CD8-positive, alpha-beta memory T cell (primary cell): Measurements from ENCODE around the gene MEIS1. TPM values are rescaled to one million over a fixed set of nuclear protein-coding genes. Genes with fewer than 3 reads are reported as not detected.

ENCODE experiments used
- CTCF ChIA-PET: fragments of 350-600 bp; sonication (Branson Sonifier 250); formaldehyde crosslinking; loops from one replicate; lab custom pipeline; 2021; ENCODE audit warnings: antibody characterized with exemption; lab: Charles Lee
- POLR2A ChIA-PET: fragments of 350-600 bp; sonication (Branson Sonifier 250); formaldehyde crosslinking; loops from one replicate; lab custom pipeline; 2021; ENCODE audit warnings: antibody characterized with exemption; lab: Charles Lee
- DNase-seq, 5 donors: peaks; one replicate each; pipeline versions ENCODE4 v3.0.0 to v3.0.0-alpha.2; 2020 to 2022; ENCODE audit warnings: mixed read lengths in 1 of 5
- H3K27ac ChIP-seq: one replicate; pipeline ENCODE4 v1.7.0; 2013; ENCODE audit warnings: low read depth, mild to moderate bottlenecking, low read length, moderate library complexity
- H3K27me3 ChIP-seq: 2 replicates; pipeline ENCODE4 v1.7.0; 2013; ENCODE audit warnings: low read length, mild to moderate bottlenecking; ENCODE audit not compliant: insufficient read depth, poor library complexity, severe bottlenecking
- H3K36me3 ChIP-seq: 2 replicates; pipeline ENCODE4 v1.7.0; 2013; ENCODE audit warnings: mild to moderate bottlenecking, low read length, moderate library complexity; ENCODE audit not compliant: insufficient read depth
- H3K4me1 ChIP-seq: 2 replicates; pipeline ENCODE4 v1.7.0; 2013; ENCODE audit warnings: mild to moderate bottlenecking, low read length, moderate library complexity; ENCODE audit not compliant: insufficient read depth
- H3K4me3 ChIP-seq: 2 replicates; pipeline ENCODE4 v1.7.0; 2013; ENCODE audit warnings: mild to moderate bottlenecking, low read length
- H3K9me3 ChIP-seq: 2 replicates; pipeline ENCODE4 v1.7.0; 2013; ENCODE audit warnings: mild to moderate bottlenecking, low read length
- H3K27ac Mint-ChIP-seq, 8 donors: one replicate each; pipeline ENCODE4 v1.8.0; 2020 to 2021; ENCODE audit warnings: mixed read lengths in 8 of 8, mild to moderate bottlenecking in 6 of 8, inconsistent platforms in 3 of 8, moderate library complexity in 3 of 8
- H3K27me3 Mint-ChIP-seq, 2 donors: one replicate each; pipeline ENCODE4 v1.8.0; 2020 to 2021; ENCODE audit warnings: mixed read lengths in 2 of 2, mild to moderate bottlenecking in 1 of 2, moderate library complexity in 1 of 2
- H3K36me3 Mint-ChIP-seq, 3 donors: one replicate each; pipeline ENCODE4 v1.8.0; 2020 to 2021; ENCODE audit warnings: mixed read lengths in 3 of 3, inconsistent platforms in 1 of 3, mild to moderate bottlenecking in 1 of 3
- H3K4me1 Mint-ChIP-seq, 3 donors: one replicate each; pipeline ENCODE4 v1.8.0; 2020 to 2021; ENCODE audit warnings: mixed read lengths in 3 of 3, inconsistent platforms in 1 of 3, mild to moderate bottlenecking in 1 of 3
- H3K4me3 Mint-ChIP-seq, 7 donors: one replicate each; pipeline ENCODE4 v1.8.0; 2020 to 2021; ENCODE audit warnings: mixed read lengths in 7 of 7, mild to moderate bottlenecking in 6 of 7, moderate library complexity in 4 of 7, inconsistent platforms in 2 of 7
- H3K9me3 Mint-ChIP-seq, 5 donors: one replicate each; pipeline ENCODE4 v1.8.0; 2020 to 2022; ENCODE audit warnings: mixed read lengths in 5 of 5, mild to moderate bottlenecking in 3 of 5, moderate library complexity in 2 of 5, inconsistent platforms in 1 of 5
- polyA plus RNA-seq: library from polyadenylated mRNA; unstranded; fragments of 300-500 nt; fragmentation: Illumina TruSeq; gene quantifications from one replicate; pipeline ENCODE4 v1.2.3, GENCODE V29; 2021
- total RNA-seq, 2 experiments: library from RNA; stranded (reverse); gene quantifications; one replicate each; pipeline ENCODE4 v1.2.3, GENCODE V29; 2021

Gene MEIS1
- total and polyA plus RNA-seq, 3 experiments from 2014 or later: not detected

- no peak overlapping the region for H3K4me3 ChIP-seq
- H3K27ac Mint-ChIP-seq: no peak overlapping the region
- H3K27me3 Mint-ChIP-seq: no peaks in the 10 kb centered on the region
- H3K9me3 ChIP-seq: no peaks in the 10 kb centered on the region
- no peak for DNase-seq
- ChIA-PET POLR2A (no interaction called here), CTCF (no interaction called here)
- H3K36me3 Mint-ChIP-seq: no peaks in the 10 kb centered on the region
- no peaks in the 10 kb centered on the region for H3K36me3 ChIP-seq
- H3K27ac ChIP-seq: no peak overlapping the region
- no peaks in the 10 kb centered on the region for H3K4me1 Mint-ChIP-seq
- H3K27me3 ChIP-seq: no peaks in the 10 kb centered on the region
- no peak overlapping the region for H3K4me3 Mint-ChIP-seq
- peaks cover 0 to 8% (median 0%) of the 10 kb centered on the region in 5 donors for H3K9me3 Mint-ChIP-seq
- no peaks in the 10 kb centered on the region for H3K4me1 ChIP-seq
Observed at GRCh38 chr2:66531155-66531554, 96.2 kb downstream of the MEIS1 start.

- no peaks in the 10 kb centered on the region for H3K36me3 ChIP-seq
- no peak overlapping the region for H3K27ac ChIP-seq
- H3K27me3 ChIP-seq: no peaks in the 10 kb centered on the region
- Mint-ChIP-seq H3K9me3 (peaks cover 0 to 8% (median 0%) of the 10 kb centered on the region in 5 donors), H3K27ac (no peak overlapping the region), H3K4me1 (no peaks in the 10 kb centered on the region), H3K36me3 (no peaks in the 10 kb centered on the region), H3K27me3 (no peaks in the 10 kb centered on the region), H3K4me3 (no peak overlapping the region)
- no peaks in the 10 kb centered on the region for H3K4me1 ChIP-seq
- H3K9me3 ChIP-seq: no peaks in the 10 kb centered on the region
- no peak for DNase-seq
- H3K4me3 ChIP-seq: no peak overlapping the region
- CTCF ChIA-PET: no interaction called here
- POLR2A ChIA-PET: no interaction called here
Observed at GRCh38 chr2:66531567-66531966, 96.6 kb downstream of the MEIS1 start.

DNA sequence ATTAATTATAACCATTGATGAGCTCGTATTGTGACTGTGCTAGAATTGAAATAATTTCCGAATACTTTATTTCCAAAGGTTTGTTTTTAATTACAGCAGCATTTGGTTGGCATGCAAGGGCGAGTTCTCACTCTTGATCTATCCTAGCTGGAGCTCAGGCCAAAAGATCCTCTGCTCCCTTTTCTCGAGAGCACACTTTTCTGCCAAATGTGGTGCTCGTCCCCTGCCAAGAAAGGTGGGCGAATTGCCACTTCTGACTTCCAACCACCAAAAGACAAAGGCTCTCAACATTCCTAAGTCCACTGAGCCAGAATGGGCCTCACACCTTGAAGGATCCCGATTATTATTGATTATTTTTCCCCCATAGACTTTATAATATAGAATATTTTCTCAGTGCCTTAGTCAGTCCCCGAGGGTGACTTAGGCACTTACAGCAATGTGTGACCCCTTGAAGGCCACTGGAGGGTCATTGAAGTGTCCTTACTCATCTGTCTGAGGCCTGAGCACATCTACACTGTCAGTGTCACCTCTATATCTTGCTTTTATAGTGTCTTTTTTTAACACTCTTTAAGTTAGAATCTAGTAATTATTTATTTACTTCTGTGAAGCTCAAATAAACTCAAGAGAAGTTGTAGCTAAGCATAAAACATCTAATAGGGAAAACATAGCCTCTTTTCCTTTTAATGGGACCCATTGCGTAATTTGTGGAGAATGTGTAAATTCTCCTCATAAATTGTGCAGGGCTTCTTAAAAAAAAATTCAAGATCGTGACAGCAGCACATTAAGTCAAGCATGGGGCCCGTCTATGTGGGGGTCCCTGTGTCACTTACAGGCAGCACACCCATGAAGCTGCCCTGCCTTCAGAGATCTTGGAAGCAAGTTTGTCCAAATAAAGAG is 98.3 kb downstream of the MEIS1 start:
- Mint-ChIP-seq H3K4me3 (no peak overlapping the region), H3K27ac (no peak overlapping the region), H3K9me3 (peaks cover 0 to 8% (median 0%) of the 10 kb centered on the region in 5 donors), H3K36me3 (no peaks in the 10 kb centered on the region), H3K4me1 (no peaks in the 10 kb centered on the region), H3K27me3 (no peaks in the 10 kb centered on the region)
- Histone ChIP-seq H3K27ac (no peak overlapping the region), H3K27me3 (no peaks in the 10 kb centered on the region), H3K4me3 (no peak overlapping the region), H3K4me1 (no peaks in the 10 kb centered on the region), H3K36me3 (no peaks in the 10 kb centered on the region), H3K9me3 (no peaks in the 10 kb centered on the region)
- ChIA-PET CTCF (no interaction called here), POLR2A (no interaction called here)
- no peak for DNase-seq

DNA sequence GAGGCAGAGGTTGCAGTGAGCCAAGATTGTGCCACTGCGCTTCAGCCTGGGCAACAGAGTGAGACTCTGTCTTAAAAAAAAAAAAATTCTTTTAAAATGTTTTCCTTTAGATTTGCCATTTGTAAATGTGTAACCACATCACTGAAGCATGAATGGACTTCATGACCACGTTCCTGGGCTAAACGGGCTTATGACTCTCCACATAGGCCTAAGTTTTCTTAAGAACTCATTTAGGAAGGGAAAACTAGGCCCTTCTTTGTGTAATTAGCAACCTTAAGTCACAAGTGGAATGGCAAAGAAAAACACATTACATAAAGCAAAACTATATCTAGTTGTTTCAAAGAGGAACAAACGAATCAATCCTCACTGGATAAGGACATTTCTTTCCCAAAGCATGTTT is 99.5 kb downstream of the MEIS1 start:
- Mint-ChIP-seq H3K27me3 (no peaks in the 10 kb centered on the region), H3K27ac (no peak overlapping the region), H3K4me3 (no peak overlapping the region), H3K9me3 (peaks cover 0 to 8% (median 0%) of the 10 kb centered on the region in 5 donors), H3K4me1 (no peaks in the 10 kb centered on the region), H3K36me3 (no peaks in the 10 kb centered on the region)
- no peak overlapping the region for H3K27ac ChIP-seq
- no peaks in the 10 kb centered on the region for H3K4me1 ChIP-seq
- no peaks in the 10 kb centered on the region for H3K27me3 ChIP-seq
- ChIA-PET POLR2A (no interaction called here), CTCF (no interaction called here)
- H3K4me3 ChIP-seq: no peak overlapping the region
- no peaks in the 10 kb centered on the region for H3K9me3 ChIP-seq
- DNase-seq: no peak
- H3K36me3 ChIP-seq: no peaks in the 10 kb centered on the region

GRCh38 chr2:66535574-66536289 is 100.8 kb downstream of the MEIS1 start:
- H3K27me3 Mint-ChIP-seq: no peaks in the 10 kb centered on the region
- H3K4me3 Mint-ChIP-seq: no peak overlapping the region
- H3K9me3 Mint-ChIP-seq: peaks cover 0 to 6% (median 0%) of the 10 kb centered on the region in 5 donors
- no peaks in the 10 kb centered on the region for H3K36me3 Mint-ChIP-seq
- no peak overlapping the region for H3K4me3 ChIP-seq
- no peak overlapping the region for H3K27ac Mint-ChIP-seq
- ChIA-PET POLR2A (no interaction called here), CTCF (no interaction called here)
- no peak overlapping the region for H3K27ac ChIP-seq
- no peaks in the 10 kb centered on the region for H3K36me3 ChIP-seq
- H3K4me1 Mint-ChIP-seq: no peaks in the 10 kb centered on the region
- H3K27me3 ChIP-seq: no peaks in the 10 kb centered on the region
- DNase-seq: no peak
- H3K4me1 ChIP-seq: no peaks in the 10 kb centered on the region
- H3K9me3 ChIP-seq: no peaks in the 10 kb centered on the region

- Histone ChIP-seq H3K4me1 (no peaks in the 10 kb centered on the region), H3K27ac (no peak overlapping the region), H3K9me3 (no peaks in the 10 kb centered on the region), H3K27me3 (no peaks in the 10 kb centered on the region), H3K4me3 (no peak overlapping the region), H3K36me3 (no peaks in the 10 kb centered on the region)
- CTCF ChIA-PET: no interaction called here
- DNase-seq: no peak
- Mint-ChIP-seq H3K4me1 (no peaks in the 10 kb centered on the region), H3K36me3 (no peaks in the 10 kb centered on the region), H3K27ac (no peak overlapping the region), H3K4me3 (no peak overlapping the region), H3K27me3 (no peaks in the 10 kb centered on the region), H3K9me3 (peaks cover 0 to 6% (median 0%) of the 10 kb centered on the region in 5 donors)
- POLR2A ChIA-PET: no interaction called here
Observed at GRCh38 chr2:66536290-66536673, 101.4 kb downstream of the MEIS1 start.

- H3K27ac ChIP-seq: no peak overlapping the region
- DNase-seq: no peak
- H3K4me3 ChIP-seq: no peak overlapping the region
- Mint-ChIP-seq H3K9me3 (peaks cover 0 to 2% (median 0%) of the 10 kb centered on the region in 5 donors), H3K36me3 (no peaks in the 10 kb centered on the region), H3K27me3 (no peaks in the 10 kb centered on the region), H3K27ac (no peak overlapping the region), H3K4me3 (no peak overlapping the region), H3K4me1 (no peaks in the 10 kb centered on the region)
- H3K9me3 ChIP-seq: no peaks in the 10 kb centered on the region
- H3K36me3 ChIP-seq: no peaks in the 10 kb centered on the region
- ChIA-PET POLR2A (no interaction called here), CTCF (no interaction called here)
- no peaks in the 10 kb centered on the region for H3K27me3 ChIP-seq
- no peaks in the 10 kb centered on the region for H3K4me1 ChIP-seq
Observed at GRCh38 chr2:66536997-66537396, 102.1 kb downstream of the MEIS1 start.

DNA sequence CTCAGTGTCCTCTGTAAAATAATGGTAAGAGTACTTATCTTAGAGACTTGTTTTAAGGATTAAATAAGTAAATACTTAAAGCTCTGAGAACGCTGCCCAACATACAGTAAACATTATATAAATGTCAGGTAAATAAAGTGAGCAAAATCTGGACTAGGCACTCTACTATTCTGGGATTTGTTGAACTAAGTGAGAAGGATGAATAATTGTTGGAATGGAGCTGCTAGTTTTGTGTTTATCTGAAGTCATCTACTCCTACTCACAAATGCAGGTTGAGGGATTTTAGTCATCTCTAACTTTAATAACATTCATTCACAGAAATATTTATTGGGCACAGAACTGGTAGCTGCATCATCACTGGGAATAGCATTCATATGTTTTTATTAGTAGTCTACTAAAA is 103.4 kb downstream of the MEIS1 start:
- CTCF ChIA-PET: no interaction called here
- DNase-seq: no peak
- Mint-ChIP-seq H3K27me3 (no peaks in the 10 kb centered on the region), H3K36me3 (no peaks in the 10 kb centered on the region), H3K27ac (no peak overlapping the region), H3K9me3 (peaks cover 0 to 2% (median 0%) of the 10 kb centered on the region in 5 donors), H3K4me3 (no peak overlapping the region), H3K4me1 (no peaks in the 10 kb centered on the region)
- Histone ChIP-seq H3K4me1 (no peaks in the 10 kb centered on the region), H3K36me3 (no peaks in the 10 kb centered on the region), H3K27ac (no peak overlapping the region), H3K27me3 (no peaks in the 10 kb centered on the region), H3K4me3 (no peak overlapping the region), H3K9me3 (no peaks in the 10 kb centered on the region)
- POLR2A ChIA-PET: no interaction called here
